GM19463 (cell line): Measurements from ENCODE around the gene HACD4.
"Not testable (repeated sequence)": the region's sequence is repeated elsewhere in the genome, so short reads cannot be mapped to it uniquely, and the experiment has no call there.

ENCODE experiments used
- ATAC-seq: cut with Tn5 transposase; IDR thresholded peaks from one replicate; pipeline ENCODE4 v1.9.1; 2021; ENCODE audit warnings: mild to moderate bottlenecking, moderate library complexity; ENCODE audit not compliant: unreplicated experiment

Gene HACD4

DNA sequence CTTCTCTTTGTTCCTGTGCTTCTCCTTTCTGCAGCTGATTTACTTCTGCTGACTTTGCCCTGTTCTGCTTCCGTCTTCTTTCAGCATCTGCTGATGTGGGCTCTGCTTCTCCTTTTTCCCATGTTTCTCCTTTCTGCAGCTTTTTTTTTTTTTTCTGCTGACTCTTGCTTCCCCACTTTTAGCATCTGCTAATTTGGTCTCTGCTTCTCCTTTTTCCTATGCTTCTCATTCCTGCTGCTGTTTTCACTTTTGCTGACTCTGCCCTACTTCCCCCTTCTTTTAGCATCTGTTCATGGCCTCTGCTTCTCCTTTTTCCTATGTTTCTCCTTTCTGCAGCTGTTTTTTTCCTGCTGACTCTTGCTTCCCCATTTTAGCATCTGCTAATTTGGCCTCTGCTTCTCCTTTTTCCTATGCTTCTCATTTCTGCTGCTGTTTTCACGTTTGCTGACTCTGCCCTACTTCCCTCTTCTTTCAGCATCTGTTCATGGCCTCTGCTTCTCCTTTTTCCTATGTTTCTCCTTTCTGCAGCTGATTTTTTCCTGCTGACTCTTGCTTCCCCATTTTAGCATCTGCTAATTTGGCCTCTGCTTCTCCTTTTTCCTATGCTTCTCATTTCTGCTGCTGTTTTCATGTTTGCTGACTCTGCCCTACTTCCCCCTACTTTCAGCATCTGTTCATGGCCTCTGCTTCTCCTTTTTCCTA, 58.0 kb downstream of the HACD4 start:
- ATAC-seq: not testable (repeated sequence)

DNA sequence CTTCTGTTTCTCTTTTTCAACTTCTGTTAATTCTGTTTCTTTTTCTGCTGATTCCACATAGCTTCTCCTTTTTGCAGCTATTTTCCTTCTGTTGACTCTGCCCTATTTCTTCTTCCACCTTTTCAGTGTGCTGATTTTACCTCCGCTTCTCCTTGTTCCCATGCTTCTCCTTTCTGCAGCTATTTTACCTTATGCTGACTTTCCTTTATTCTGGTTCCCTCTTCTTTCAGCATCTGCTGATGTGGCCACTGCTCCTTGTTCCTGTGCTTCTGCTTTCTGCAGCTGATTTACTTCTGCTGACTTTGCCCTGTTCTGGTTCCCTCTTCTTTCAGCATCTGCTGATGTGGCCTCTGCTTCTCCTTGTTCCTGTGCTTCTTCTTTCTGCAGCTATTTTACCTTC, 58.8 kb downstream of the HACD4 start:
- no peak for ATAC-seq

DNA sequence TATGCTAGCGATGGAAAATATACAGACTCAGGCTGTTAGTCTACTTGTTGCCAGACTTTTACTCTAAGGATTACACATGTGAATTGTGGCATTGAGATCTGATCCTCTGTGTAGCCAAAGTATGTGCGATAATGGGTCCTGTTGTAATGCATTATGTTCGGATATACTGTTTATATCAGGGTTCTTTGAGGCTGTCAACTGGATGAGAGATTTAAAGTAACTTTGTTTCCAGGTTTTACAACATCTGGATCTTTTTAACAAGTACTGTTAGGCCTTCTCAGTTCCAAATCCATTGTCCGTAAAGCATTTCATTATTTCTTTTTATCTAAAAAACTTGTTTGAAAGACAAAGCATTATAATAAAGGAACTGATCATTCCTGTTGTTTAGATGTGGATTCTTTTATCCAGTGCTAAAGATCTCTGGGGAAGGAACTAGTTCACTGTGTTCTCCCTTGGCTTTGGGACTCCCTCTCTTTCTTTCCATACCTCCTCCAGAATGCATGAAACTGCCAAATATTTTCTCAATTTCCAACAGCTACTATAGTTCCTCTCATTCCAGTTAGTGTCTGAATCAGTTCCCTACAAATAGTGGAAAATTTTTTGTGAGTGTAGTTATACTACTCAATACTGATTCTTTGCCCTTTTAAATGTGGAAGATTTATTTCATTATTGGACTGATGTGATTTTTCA, 68.8 kb downstream of the HACD4 start:
- no peak for ATAC-seq

DNA sequence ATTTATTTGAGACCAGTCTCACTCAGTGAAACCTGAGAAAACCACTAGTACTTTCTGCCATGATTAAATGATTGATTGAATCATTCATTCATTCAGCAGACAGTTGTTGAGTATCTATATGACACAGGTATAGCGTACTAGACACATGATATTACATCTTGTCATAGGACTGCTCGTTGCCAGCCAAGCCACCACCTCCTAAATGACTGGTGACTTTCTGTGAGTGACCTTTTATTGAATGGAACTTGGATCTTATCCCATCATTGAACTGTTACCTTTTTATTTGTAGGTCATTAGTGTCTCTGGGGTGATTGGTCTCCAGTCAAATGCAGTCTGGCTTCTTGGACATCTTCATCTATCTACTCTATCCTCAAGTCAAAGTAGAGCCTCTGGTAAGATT, 80.7 kb downstream of the HACD4 start:
- ATAC-seq: no peak
